ENCODE data around the gene SCN8A.

Gene SCN8A

GRCh38 chr12:51667269-51667668 is 76.2 kb downstream of the SCN8A start:
- Histone ChIP-seq H3K4me1 (ENCODE audit: control insufficient read depth, insufficient read depth, low read length) (peaks cover 26% of the 10 kb centered on the region), H3K36me3 (ENCODE audit: control insufficient read depth, insufficient read depth, low read length) (peaks cover 22% of the 10 kb centered on the region), H3K9me3 (ENCODE audit: control insufficient read depth, insufficient read depth, low read length) (no peaks in the 10 kb centered on the region), H3K27me3 (ENCODE audit: control insufficient read depth, insufficient read depth, low read length) (no peaks in the 10 kb centered on the region), H3K9ac (ENCODE audit: low read depth, low read length) (no peak overlapping the region), H3K4me3 (ENCODE audit: low read depth, low read length) (no peak overlapping the region), H3K27ac (ENCODE audit: low read depth, low read length) (peak overlapping the region; percentile 87)

- no peaks in the 10 kb centered on the region for H3K27me3 ChIP-seq (ENCODE audit: control insufficient read depth, insufficient read depth, low read length)
- H3K36me3 ChIP-seq (ENCODE audit: control insufficient read depth, insufficient read depth, low read length): 0 out of 2 replicates have a peak, but pooled peaks cover 9% of the 10 kb centered on the region
- H3K4me3 ChIP-seq (ENCODE audit: low read depth, low read length): no peak overlapping the region
- H3K4me1 ChIP-seq (ENCODE audit: control insufficient read depth, insufficient read depth, low read length): peaks cover 23% of the 10 kb centered on the region
- H3K9me3 ChIP-seq (ENCODE audit: control insufficient read depth, insufficient read depth, low read length): no peaks in the 10 kb centered on the region
- H3K9ac ChIP-seq (ENCODE audit: low read depth, low read length): no peak overlapping the region
- H3K27ac ChIP-seq (ENCODE audit: low read depth, low read length): no peak overlapping the region
Observed at GRCh38 chr12:51669271-51669670, 78.2 kb downstream of the SCN8A start.

- no peak overlapping the region for H3K9ac ChIP-seq (ENCODE audit: low read depth, low read length)
- H3K27me3 ChIP-seq (ENCODE audit: control insufficient read depth, insufficient read depth, low read length): no peaks in the 10 kb centered on the region
- H3K9me3 ChIP-seq (ENCODE audit: control insufficient read depth, insufficient read depth, low read length): no peaks in the 10 kb centered on the region
- H3K4me3 ChIP-seq (ENCODE audit: low read depth, low read length): no peak overlapping the region
- H3K27ac ChIP-seq (ENCODE audit: low read depth, low read length): no peak overlapping the region
- peaks cover 24% of the 10 kb centered on the region for H3K4me1 ChIP-seq (ENCODE audit: control insufficient read depth, insufficient read depth, low read length)
- 0 out of 2 replicates have a peak, but pooled peaks cover 6% of the 10 kb centered on the region for H3K36me3 ChIP-seq (ENCODE audit: control insufficient read depth, insufficient read depth, low read length)
Observed at GRCh38 chr12:51669996-51670395, 79.0 kb downstream of the SCN8A start.

DNA sequence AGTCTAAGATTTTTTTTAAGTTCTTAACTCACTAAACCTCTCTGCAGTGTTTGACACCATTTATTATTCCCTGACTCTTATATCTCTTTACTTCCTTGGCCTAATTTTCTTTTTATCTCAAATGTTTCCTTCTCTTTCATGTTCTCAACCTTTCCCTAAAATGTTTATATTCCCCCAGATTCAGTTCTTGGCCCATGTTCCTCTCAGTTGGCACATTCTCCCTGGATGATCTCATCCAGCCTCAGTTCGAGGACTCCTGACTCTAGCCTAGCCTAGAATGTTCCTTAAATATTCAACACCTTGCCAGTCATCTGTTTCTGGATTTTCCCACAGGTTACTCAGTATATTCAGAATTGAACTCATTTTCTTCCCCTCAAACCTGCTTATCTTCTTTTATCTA is 81.3 kb downstream of the SCN8A start:
- Histone ChIP-seq H3K9ac (ENCODE audit: low read depth, low read length) (no peak overlapping the region), H3K4me3 (ENCODE audit: low read depth, low read length) (no peak overlapping the region), H3K27me3 (ENCODE audit: control insufficient read depth, insufficient read depth, low read length) (no peaks in the 10 kb centered on the region), H3K4me1 (ENCODE audit: control insufficient read depth, insufficient read depth, low read length) (peaks cover 14% of the 10 kb centered on the region), H3K9me3 (ENCODE audit: control insufficient read depth, insufficient read depth, low read length) (no peaks in the 10 kb centered on the region), H3K27ac (ENCODE audit: low read depth, low read length) (no peak overlapping the region), H3K36me3 (ENCODE audit: control insufficient read depth, insufficient read depth, low read length) (no peaks in the 10 kb centered on the region)

- H3K27me3 ChIP-seq (ENCODE audit: control insufficient read depth, insufficient read depth, low read length): no peaks in the 10 kb centered on the region
- H3K36me3 ChIP-seq (ENCODE audit: control insufficient read depth, insufficient read depth, low read length): no peaks in the 10 kb centered on the region
- peaks cover 13% of the 10 kb centered on the region for H3K4me1 ChIP-seq (ENCODE audit: control insufficient read depth, insufficient read depth, low read length)
- no peak overlapping the region for H3K4me3 ChIP-seq (ENCODE audit: low read depth, low read length)
- no peaks in the 10 kb centered on the region for H3K9me3 ChIP-seq (ENCODE audit: control insufficient read depth, insufficient read depth, low read length)
- H3K27ac ChIP-seq (ENCODE audit: low read depth, low read length): no peak overlapping the region
- H3K9ac ChIP-seq (ENCODE audit: low read depth, low read length): no peak overlapping the region
Observed at GRCh38 chr12:51675071-51675803, 84.2 kb downstream of the SCN8A start.

GRCh38 chr12:51676875-51677274 is 85.8 kb downstream of the SCN8A start:
- Histone ChIP-seq H3K27ac (ENCODE audit: low read depth, low read length) (no peak overlapping the region), H3K9me3 (ENCODE audit: control insufficient read depth, insufficient read depth, low read length) (no peaks in the 10 kb centered on the region), H3K36me3 (ENCODE audit: control insufficient read depth, insufficient read depth, low read length) (no peaks in the 10 kb centered on the region), H3K9ac (ENCODE audit: low read depth, low read length) (no peak overlapping the region), H3K27me3 (ENCODE audit: control insufficient read depth, insufficient read depth, low read length) (no peaks in the 10 kb centered on the region), H3K4me1 (ENCODE audit: control insufficient read depth, insufficient read depth, low read length) (peaks cover 13% of the 10 kb centered on the region), H3K4me3 (ENCODE audit: low read depth, low read length) (no peak overlapping the region)

- Histone ChIP-seq H3K27ac (ENCODE audit: low read depth, low read length) (peak overlapping the region; percentile 1), H3K9me3 (ENCODE audit: control insufficient read depth, insufficient read depth, low read length) (no peaks in the 10 kb centered on the region), H3K36me3 (ENCODE audit: control insufficient read depth, insufficient read depth, low read length) (no peaks in the 10 kb centered on the region), H3K4me3 (ENCODE audit: low read depth, low read length) (no peak overlapping the region), H3K9ac (ENCODE audit: low read depth, low read length) (no peak overlapping the region), H3K27me3 (ENCODE audit: control insufficient read depth, insufficient read depth, low read length) (no peaks in the 10 kb centered on the region), H3K4me1 (ENCODE audit: control insufficient read depth, insufficient read depth, low read length) (peaks cover 13% of the 10 kb centered on the region)
Observed at GRCh38 chr12:51677284-51677968, 86.4 kb downstream of the SCN8A start.

DNA sequence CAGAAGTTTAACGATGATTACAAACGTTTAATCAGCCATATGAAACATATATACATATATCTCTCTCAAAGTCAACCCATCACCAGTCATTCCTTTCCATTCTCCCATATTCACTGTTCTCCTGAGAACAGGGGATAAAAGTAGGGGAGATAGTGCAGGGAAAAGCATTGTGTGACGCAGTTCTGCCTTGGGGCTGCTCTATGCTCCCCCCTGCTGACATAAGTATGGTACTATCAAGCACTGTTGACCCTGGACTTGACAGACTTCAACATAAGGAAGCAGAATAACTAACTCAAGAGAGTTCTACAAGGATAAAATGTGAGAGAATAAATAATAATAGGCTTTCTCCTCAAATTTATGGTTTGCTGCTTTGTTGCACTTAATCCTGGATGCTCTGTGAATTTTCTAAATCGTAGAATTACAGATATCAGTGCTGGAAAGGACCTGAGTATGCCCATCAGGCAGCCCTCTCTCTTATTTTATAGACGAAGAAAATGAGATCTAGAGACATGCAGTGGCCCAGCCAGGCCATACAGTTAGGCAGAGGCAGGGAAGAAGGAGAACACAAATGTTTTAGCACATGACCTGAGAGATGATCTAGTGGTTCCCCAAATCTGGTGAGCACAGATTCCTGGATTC is 87.2 kb downstream of the SCN8A start:
- H3K9me3 ChIP-seq (ENCODE audit: control insufficient read depth, insufficient read depth, low read length): no peaks in the 10 kb centered on the region
- H3K36me3 ChIP-seq (ENCODE audit: control insufficient read depth, insufficient read depth, low read length): no peaks in the 10 kb centered on the region
- H3K9ac ChIP-seq (ENCODE audit: low read depth, low read length): no peak overlapping the region
- peaks cover 13% of the 10 kb centered on the region for H3K4me1 ChIP-seq (ENCODE audit: control insufficient read depth, insufficient read depth, low read length)
- no peak overlapping the region for H3K27ac ChIP-seq (ENCODE audit: low read depth, low read length)
- H3K27me3 ChIP-seq (ENCODE audit: control insufficient read depth, insufficient read depth, low read length): no peaks in the 10 kb centered on the region
- no peak overlapping the region for H3K4me3 ChIP-seq (ENCODE audit: low read depth, low read length)

DNA sequence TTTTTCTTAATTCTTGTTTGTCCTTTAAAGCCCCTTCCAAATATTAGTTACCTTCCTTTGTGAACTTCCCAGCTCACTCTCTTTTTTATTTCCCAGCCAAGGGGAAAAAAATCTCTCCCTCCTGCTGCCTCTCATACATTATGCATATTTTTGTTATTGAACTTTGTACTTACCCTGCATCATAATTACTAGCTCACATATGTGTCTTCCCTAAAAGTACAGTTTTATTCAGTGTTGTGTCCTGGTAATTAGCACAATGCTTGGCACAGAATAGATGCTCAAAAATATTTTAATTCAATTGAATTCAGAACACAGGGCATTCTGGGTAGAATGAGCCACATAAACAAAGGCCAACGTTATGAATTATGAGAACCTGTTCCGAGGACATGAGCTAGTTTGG is 91.9 kb downstream of the SCN8A start:
- Histone ChIP-seq H3K9me3 (ENCODE audit: control insufficient read depth, insufficient read depth, low read length) (no peaks in the 10 kb centered on the region), H3K36me3 (ENCODE audit: control insufficient read depth, insufficient read depth, low read length) (no peaks in the 10 kb centered on the region), H3K9ac (ENCODE audit: low read depth, low read length) (no peak overlapping the region), H3K4me3 (ENCODE audit: low read depth, low read length) (no peak overlapping the region), H3K27me3 (ENCODE audit: control insufficient read depth, insufficient read depth, low read length) (no peaks in the 10 kb centered on the region), H3K4me1 (ENCODE audit: control insufficient read depth, insufficient read depth, low read length) (peaks cover 19% of the 10 kb centered on the region), H3K27ac (ENCODE audit: low read depth, low read length) (no peak overlapping the region)

- H3K9ac ChIP-seq (ENCODE audit: low read depth, low read length): no peak overlapping the region
- H3K27ac ChIP-seq (ENCODE audit: low read depth, low read length): no peak overlapping the region
- peaks cover under 1% of the 10 kb centered on the region; the same call in 1 of the 2 replicates for H3K36me3 ChIP-seq (ENCODE audit: control insufficient read depth, insufficient read depth, low read length)
- no peaks in the 10 kb centered on the region for H3K9me3 ChIP-seq (ENCODE audit: control insufficient read depth, insufficient read depth, low read length)
- H3K27me3 ChIP-seq (ENCODE audit: control insufficient read depth, insufficient read depth, low read length): no peaks in the 10 kb centered on the region
- peaks cover 18% of the 10 kb centered on the region; the same call in 1 of the 2 replicates for H3K4me1 ChIP-seq (ENCODE audit: control insufficient read depth, insufficient read depth, low read length)
- no peak overlapping the region for H3K4me3 ChIP-seq (ENCODE audit: low read depth, low read length)
Observed at GRCh38 chr12:51683763-51684357, 92.8 kb downstream of the SCN8A start.

All from HUES48 (cell line).